Measurements from ENCODE around the gene CXXC4. TPM values are rescaled to one million over a fixed set of nuclear protein-coding genes. Genes with fewer than 3 reads are reported as not detected.

Gene CXXC4
- total RNA-seq, 1 experiment from 2014 or later, result 4.2 TPM

DNA sequence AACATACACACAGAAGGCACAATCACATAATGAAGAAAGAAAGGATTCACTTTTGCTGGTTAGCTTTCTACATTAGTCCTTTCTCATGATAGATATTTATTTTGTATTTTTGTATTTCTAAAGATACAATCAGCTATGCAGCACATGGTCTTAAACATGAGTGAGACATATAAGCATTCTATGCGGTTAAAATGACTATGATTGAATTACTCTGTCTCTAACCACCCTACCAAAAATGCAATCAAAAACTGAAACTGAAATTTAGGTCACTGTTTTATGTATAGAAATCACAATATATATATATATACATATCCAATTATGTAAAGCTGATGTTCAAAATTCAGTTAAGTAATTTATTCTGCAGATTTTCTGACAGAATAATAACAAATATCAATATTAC is 21.9 kb downstream of the CXXC4 start:
- H3K4me2 ChIP-seq (ENCODE audit: insufficient read depth, insufficient read length, low read length), result no peak overlapping the region

More for the DNA sequence above, 21.9 kb downstream of the CXXC4 start:
- Histone ChIP-seq H4K20me1 (ENCODE audit: control insufficient read depth, insufficient read depth, insufficient read length) (no peaks in the 10 kb centered on the region), H3K79me2 (ENCODE audit: insufficient read depth, low read length) (no peaks in the 10 kb centered on the region), H2AK5ac (ENCODE audit: insufficient read length, low read length) (no peak overlapping the region), H3K79me1 (ENCODE audit: insufficient read depth, low read depth, low read length, poor library complexity, severe bottlenecking) (no peaks in the 10 kb centered on the region), H2BK5ac (ENCODE audit: insufficient read length, low read length) (no peak overlapping the region), H3K9me3 (ENCODE audit: control insufficient read depth, low read depth, low read length) (no peaks in the 10 kb centered on the region), H4K8ac (replicated peaks; ENCODE audit: insufficient read length, low read depth, low read length) (no peak overlapping the region), H3K23me2 (ENCODE audit: insufficient read length, low read depth, low read length, poor library complexity, severe bottlenecking) (no peaks in the 10 kb centered on the region), H3K27me3 (ENCODE audit: insufficient read depth, low read length) (no peaks in the 10 kb centered on the region), H3K14ac (ENCODE audit: insufficient read depth, low read length) (no peak overlapping the region), H4K91ac (ENCODE audit: insufficient read length, low read depth, low read length) (no peak overlapping the region), H4K5ac (ENCODE audit: insufficient read length, low read depth, low read length) (no peak overlapping the region), H2BK120ac (ENCODE audit: low read depth, low read length, poor library complexity, severe bottlenecking) (no peak overlapping the region), H3K18ac (ENCODE audit: insufficient read length, low read depth, low read length) (no peak overlapping the region), H2AFZ (ENCODE audit: low read length) (no peak overlapping the region), H2BK15ac (ENCODE audit: low read depth, low read length) (no peak overlapping the region), H3K4me1 (ENCODE audit: insufficient read depth, low read length) (peaks cover 2% of the 10 kb centered on the region), H3K23ac (ENCODE audit: insufficient read length, low read depth, low read length) (no peak overlapping the region), H2BK12ac (ENCODE audit: insufficient read length, low read depth, low read length) (no peak overlapping the region), H3K56ac (ENCODE audit: insufficient read length, low read depth, low read length) (no peak overlapping the region), H3K27ac (ENCODE audit: insufficient read length, low read depth, low read length) (no peak overlapping the region), H3T11ph (ENCODE audit: low read length) (no peak overlapping the region), H2BK20ac (ENCODE audit: low read depth, low read length, poor library complexity, severe bottlenecking) (no peak overlapping the region), H3K9ac (ENCODE audit: extremely low read depth, insufficient read length, low read length) (no peak overlapping the region), H3K4ac (ENCODE audit: low read depth, low read length) (no peak overlapping the region)
- TF ChIP-seq, protein P1, sequence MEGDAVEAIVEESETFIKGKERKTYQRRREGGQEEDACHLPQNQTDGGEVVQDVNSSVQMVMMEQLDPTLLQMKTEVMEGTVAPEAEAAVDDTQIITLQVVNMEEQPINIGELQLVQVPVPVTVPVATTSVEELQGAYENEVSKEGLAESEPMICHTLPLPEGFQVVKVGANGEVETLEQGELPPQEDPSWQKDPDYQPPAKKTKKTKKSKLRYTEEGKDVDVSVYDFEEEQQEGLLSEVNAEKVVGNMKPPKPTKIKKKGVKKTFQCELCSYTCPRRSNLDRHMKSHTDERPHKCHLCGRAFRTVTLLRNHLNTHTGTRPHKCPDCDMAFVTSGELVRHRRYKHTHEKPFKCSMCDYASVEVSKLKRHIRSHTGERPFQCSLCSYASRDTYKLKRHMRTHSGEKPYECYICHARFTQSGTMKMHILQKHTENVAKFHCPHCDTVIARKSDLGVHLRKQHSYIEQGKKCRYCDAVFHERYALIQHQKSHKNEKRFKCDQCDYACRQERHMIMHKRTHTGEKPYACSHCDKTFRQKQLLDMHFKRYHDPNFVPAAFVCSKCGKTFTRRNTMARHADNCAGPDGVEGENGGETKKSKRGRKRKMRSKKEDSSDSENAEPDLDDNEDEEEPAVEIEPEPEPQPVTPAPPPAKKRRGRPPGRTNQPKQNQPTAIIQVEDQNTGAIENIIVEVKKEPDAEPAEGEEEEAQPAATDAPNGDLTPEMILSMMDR (conservative IDR thresholded peaks at IDR 0.05), result no peak
- H3K4me3 Mint-ChIP-seq, result no peak overlapping the region
- WGBS (ENCODE audit: extremely low coverage, insufficient read length, low lambda C conversion rate), result no CpG with 5 or more reads among the region's 1 CpG
- H3K4me1 Mint-ChIP-seq, result peaks cover 22 to 29% of the 10 kb centered on the region in 2 experiments
- no peaks in the 10 kb centered on the region for H3K27me3 Mint-ChIP-seq (ENCODE audit: low read depth)
- H3K36me3 Mint-ChIP-seq (ENCODE audit: insufficient read depth in 1 of 3, low read depth in 3 of 3), result no peaks in the 10 kb centered on the region
- no peaks in the 10 kb centered on the region for H3K9me3 Mint-ChIP-seq
- no peak overlapping the region for H3K27ac Mint-ChIP-seq
- DNase-seq, result no peak
